Heart left ventricle (tissue), 16 donors: ENCODE results near the gene TNFRSF6B. TPM values are rescaled to one million over a fixed set of nuclear protein-coding genes. Genes with fewer than 3 reads are reported as not detected.

Experiments used
- ATAC-seq, 4 donors: fragments of 200-7000 bp; cut with Tn5 transposase; one replicate each; pipeline ENCODE4 v1.9.1; 2020 to 2022; ENCODE audit warnings: moderate library complexity in 4 of 4, mild to moderate bottlenecking in 3 of 4, moderate number of reproducible peaks in 1 of 4
- DNase-seq, 5 donors: peaks; one replicate each; pipeline ENCODE4 v3.0.0-alpha.2; 2020
- H3K27ac ChIP-seq, 12 donors: fragments of 200-600 bp; sonication (generic) in 4 of 12; one replicate each; pipeline versions ENCODE4 v1.5.0 to v1.8.0; 2016 to 2022; ENCODE audit warnings: mild to moderate bottlenecking in 2 of 12
- H3K27me3 ChIP-seq, 9 donors: fragments of 200-600 bp; sonication (generic) in 2 of 9; one replicate each; pipeline versions ENCODE4 v1.5.1 to v1.8.0; 2016 to 2022; ENCODE audit warnings: mild to moderate bottlenecking in 3 of 9
- H3K36me3 ChIP-seq, 9 donors: fragments of 200-600 bp; sonication (generic) in 2 of 9; one replicate each; pipeline versions ENCODE4 v1.5.0 to v1.8.0; 2018 to 2022; ENCODE audit warnings: mild to moderate bottlenecking in 2 of 9
- H3K4me1 ChIP-seq, 12 donors: fragments of 200-600 bp; sonication (generic) in 4 of 12; one replicate each; pipeline versions ENCODE4 v1.5.0 to v1.8.0; 2016 to 2022; ENCODE audit warnings: mild to moderate bottlenecking in 3 of 12
- H3K4me3 ChIP-seq, 12 donors: fragments of 200-600 bp; sonication (generic) in 4 of 12; one replicate each; pipeline versions ENCODE4 v1.5.0 to v1.8.0; 2017 to 2022; ENCODE audit warnings: mild to moderate bottlenecking in 9 of 12, moderate library complexity in 4 of 12
- H3K9me3 ChIP-seq, 12 donors: fragments of 200-600 bp; sonication (generic) in 4 of 12; one replicate each; pipeline versions ENCODE4 v1.5.0 to v1.8.0; 2016 to 2022; ENCODE audit warnings: mild to moderate bottlenecking in 1 of 12
- POLR2A ChIP-seq, 2 donors: fragments of 450-650 bp; IDR thresholded peaks; one replicate each; pipeline ENCODE4 v1.6.1; 2017; ENCODE audit warnings: antibody characterized with exemption in 2 of 2, mild to moderate bottlenecking in 2 of 2, moderate library complexity in 2 of 2
- WGBS, 4 donors: extraction: QIAGEN DNeasy Blood & Tissue Kit in 2 of 4; methylation state at CpG; one replicate each; pipeline versions ENCODE4 v1.1.5 to v1.1.7; 2013 to 2018; 5-methylcytosine and 5-hydroxymethylcytosine counted together
- intact Hi-C, 10 donors: fragments of 100-400 bp; cut with DNase I; formaldehyde crosslinking; loops; one replicate each; pipeline versions ENCODE4 v1.11.1 to v1.14.2; 2022
- polyA plus RNA-seq, 2 donors: library from polyadenylated mRNA; stranded (reverse); fragments of 200-250 nt; gene quantifications; one replicate each; pipeline ENCODE4 v1.2.3, GENCODE V29; 2013
- total RNA-seq, 9 donors: library from RNA; depleted of rRNA in 2 of 9; stranded (reverse); fragments of >200 nt in 2 of 9; fragmentation: NEBNext Ultra II Directional in 3 of 9; extraction: Animal tissue kit (Norgen Biotek cat#: 25700) in 3 of 9; gene quantifications; one replicate each; pipeline versions ENCODE4 v1.1.0 to v1.2.4, GENCODE V29; 2016 to 2023
- TF ChIP-seq, protein P1 (sequence below), 12 donors: fragments of 200-600 bp; sonication (generic) in 4 of 12; IDR thresholded peaks; one replicate each; pipeline versions ENCODE4 v1.5.0 to v1.8.0; 2018 to 2022; ENCODE audit warnings: antibody characterized with exemption in 12 of 12, mild to moderate bottlenecking in 5 of 12
- donor health status: ischemic (EF 13 %, LVEDD 7.1; RV severe dilation, severe dysfunction).
- donor health status: healthy with polysubstance abuse.
- donor health status: DM: no; HTN: yes; CAD: no.
- donor health status: DM: no; HTN: no; CAD: no.
- donor health status: ischemic (EF 25% LVEDD 6.9; RV normal size, moderate dysfunction).
- donor health status: ischemic (EF 25% LVEDD 5.7; RV mildly dilated, moderate dysfunction).
- donor health status: healthy.
- donor health status: DM: yes; HTN: yes; CAD: no.
- donor health status: ischemic (EF 35%, LVEDD 5.7; RV mildly dilated, moderate dysfunction).
- donor health status: nonischemic (EF 11% LVEDD 7.7; RV severe dilation, severe dysfunction).
- donor health status: DM: yes; HTN: yes; CAD: no.
- donor health status: PGD.
- donor health status: ischemic (EF 29% LVEDD 5.4; RV normal size, mild dysfunction).
- donor health status: nonischemic (EF 23%, LVEDD 6.1; RV moderate dilation, normal function).

TNFRSF6B gene
- total and polyA plus RNA-seq, 11 donors = 0.42 to 6.4 (median 1.7) TPM; not detected in 1

DNA sequence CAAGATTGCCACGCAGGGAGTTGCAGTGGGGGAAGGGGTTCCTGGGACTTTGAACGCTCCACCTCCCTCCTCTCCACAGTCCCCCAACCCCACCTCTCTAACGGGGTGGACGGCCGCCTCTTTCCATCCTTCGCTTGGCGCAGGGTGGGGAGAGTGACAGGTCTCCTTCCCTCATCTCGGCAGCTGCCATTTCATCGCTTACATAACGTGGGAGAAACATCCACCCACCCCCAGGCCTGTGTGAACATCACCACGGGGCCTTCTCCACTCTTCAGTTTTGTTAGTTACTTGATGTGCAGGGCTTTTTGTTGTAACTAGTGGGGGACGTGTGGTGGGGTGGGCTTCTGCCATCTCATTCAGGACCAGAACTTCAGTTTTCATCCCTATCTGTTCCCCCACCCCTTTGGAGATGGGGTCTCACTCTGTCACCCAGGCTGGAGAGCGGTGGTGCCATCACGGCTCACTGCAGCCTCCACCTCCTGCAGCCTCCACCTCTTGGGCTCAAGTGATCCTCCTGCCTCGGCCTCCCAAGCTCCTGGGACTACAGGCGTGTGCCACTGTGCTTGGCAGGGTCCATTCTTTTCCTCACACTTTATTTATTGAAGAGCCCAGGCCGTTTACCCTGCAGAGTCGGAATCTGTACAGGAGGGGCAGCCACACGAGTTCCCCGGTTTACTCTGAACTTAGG lies 20.6 kb upstream of the TNFRSF6B start:
- no peak overlapping the region for H3K27ac ChIP-seq
- intact Hi-C loops = loop anchor here in 1 of 10 donors (10.0 kb wide), 1 partner anchor 59 kb away; the partner anchor contains the start of genes LIME1 and SLC2A4RG
- no peak for TF ChIP-seq POLR2A (IDR thresholded peaks at IDR 0.05)
- TF ChIP-seq, protein P1, sequence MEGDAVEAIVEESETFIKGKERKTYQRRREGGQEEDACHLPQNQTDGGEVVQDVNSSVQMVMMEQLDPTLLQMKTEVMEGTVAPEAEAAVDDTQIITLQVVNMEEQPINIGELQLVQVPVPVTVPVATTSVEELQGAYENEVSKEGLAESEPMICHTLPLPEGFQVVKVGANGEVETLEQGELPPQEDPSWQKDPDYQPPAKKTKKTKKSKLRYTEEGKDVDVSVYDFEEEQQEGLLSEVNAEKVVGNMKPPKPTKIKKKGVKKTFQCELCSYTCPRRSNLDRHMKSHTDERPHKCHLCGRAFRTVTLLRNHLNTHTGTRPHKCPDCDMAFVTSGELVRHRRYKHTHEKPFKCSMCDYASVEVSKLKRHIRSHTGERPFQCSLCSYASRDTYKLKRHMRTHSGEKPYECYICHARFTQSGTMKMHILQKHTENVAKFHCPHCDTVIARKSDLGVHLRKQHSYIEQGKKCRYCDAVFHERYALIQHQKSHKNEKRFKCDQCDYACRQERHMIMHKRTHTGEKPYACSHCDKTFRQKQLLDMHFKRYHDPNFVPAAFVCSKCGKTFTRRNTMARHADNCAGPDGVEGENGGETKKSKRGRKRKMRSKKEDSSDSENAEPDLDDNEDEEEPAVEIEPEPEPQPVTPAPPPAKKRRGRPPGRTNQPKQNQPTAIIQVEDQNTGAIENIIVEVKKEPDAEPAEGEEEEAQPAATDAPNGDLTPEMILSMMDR (IDR thresholded peaks at IDR 0.05) = no peak
- no peaks in the 10 kb centered on the region for H3K4me1 ChIP-seq
- 94 to 96% (median 95%) methylated on average over 20 of the region's 20 CpGs for WGBS, 4 donors
- H3K9me3 ChIP-seq = no peaks in the 10 kb centered on the region
- H3K27me3 ChIP-seq = no peaks in the 10 kb centered on the region
- ATAC-seq = no peak
- peak in 1 of 5 donors; percentile 39 for DNase-seq
- peaks cover 0 to 67% (median 48%) of the 10 kb centered on the region in 9 donors for H3K36me3 ChIP-seq
- H3K4me3 ChIP-seq = no peak overlapping the region

DNA sequence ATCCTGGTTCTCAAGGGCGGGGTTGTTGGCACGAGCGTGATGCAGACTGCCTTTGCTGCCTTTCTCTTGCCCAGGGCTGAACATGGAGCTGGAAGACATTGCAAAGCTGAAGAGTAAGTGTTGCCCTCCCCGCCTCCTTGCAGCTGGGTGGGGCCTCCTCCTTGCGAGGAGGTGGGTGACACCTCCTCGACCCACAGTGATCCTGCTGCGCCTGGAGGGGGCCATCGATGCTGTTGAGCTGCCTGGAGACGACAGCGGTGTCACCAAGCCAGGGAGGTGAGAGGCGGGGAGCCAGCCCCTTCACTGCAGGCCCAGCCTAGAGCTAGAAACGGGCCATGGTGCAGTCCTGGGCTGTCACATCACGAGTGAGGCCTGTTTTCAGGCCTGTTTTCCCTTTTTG lies 18.4 kb upstream of the TNFRSF6B start:
- peaks cover 0 to 56% (median 40%) of the 10 kb centered on the region in 9 donors for H3K36me3 ChIP-seq
- ATAC-seq (no peak), DNase-seq (no peak)
- H3K27ac ChIP-seq = no peak overlapping the region
- no peak overlapping the region for H3K4me3 ChIP-seq
- WGBS, 4 donors = 85 to 89% (median 89%) methylated on average over 11 to 13 of the region's 13 CpGs
- intact Hi-C loops = loop anchor here in 1 of 10 donors (10.0 kb wide), 1 partner anchor 57 kb away; the partner anchor contains the start of genes LIME1 and SLC2A4RG
- TF ChIP-seq POLR2A (IDR thresholded peaks at IDR 0.05) = no peak
- TF ChIP-seq, protein P1 (IDR thresholded peaks at IDR 0.05) = no peak
- peaks cover 0 to 21% (median 15%) of the 10 kb centered on the region in 12 donors for H3K4me1 ChIP-seq
- H3K9me3 ChIP-seq = no peaks in the 10 kb centered on the region
- no peaks in the 10 kb centered on the region for H3K27me3 ChIP-seq

DNA sequence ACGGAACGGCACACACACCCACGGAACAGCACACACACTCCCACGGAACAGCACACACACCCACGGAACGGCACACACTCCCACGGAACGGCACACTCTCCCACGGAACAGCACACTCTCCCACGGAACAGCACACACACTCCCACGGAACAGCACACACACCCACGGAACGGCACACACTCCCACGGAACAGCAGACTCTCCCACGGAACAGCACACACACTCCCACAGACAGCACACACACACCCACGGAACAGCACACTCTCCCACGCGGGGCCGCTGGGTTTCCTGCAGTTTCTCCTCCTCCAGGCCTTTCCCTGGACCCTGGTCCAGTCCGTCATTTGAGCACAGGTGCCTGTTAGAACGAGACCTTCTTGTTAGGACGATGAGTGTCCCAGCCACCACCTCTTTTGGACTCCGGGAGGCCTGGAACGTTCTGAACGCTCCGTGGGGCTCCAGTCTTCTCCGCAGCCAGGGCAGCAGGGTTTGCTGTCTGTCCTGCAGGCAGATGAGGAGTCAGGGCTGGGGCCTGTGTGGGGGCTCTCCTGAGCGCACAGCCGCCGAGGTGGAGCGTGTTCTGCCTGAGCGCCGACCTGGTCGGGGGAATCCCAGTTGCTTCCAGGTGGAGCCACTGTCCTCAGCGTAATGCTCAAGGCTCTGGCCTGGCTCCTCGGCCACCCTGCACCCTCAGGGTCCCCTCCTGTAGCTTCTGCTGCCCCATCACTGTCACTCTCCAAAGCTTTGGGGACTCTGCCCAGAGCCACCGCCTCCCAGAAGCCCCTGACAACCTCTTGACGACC lies 17.6 kb upstream of the TNFRSF6B start:
- H3K36me3 ChIP-seq = peaks cover 0 to 54% (median 34%) of the 10 kb centered on the region in 9 donors
- TF ChIP-seq POLR2A (IDR thresholded peaks at IDR 0.05) = no peak
- TF ChIP-seq, protein P1 (IDR thresholded peaks at IDR 0.05) = no peak

More for the DNA sequence above, 17.6 kb upstream of the TNFRSF6B start:
- intact Hi-C loops = loop anchor here in 1 of 10 donors (10.0 kb wide), 1 partner anchor 56 kb away; the partner anchor contains the start of genes LIME1 and SLC2A4RG
- Histone ChIP-seq H3K27me3 (no peaks in the 10 kb centered on the region), H3K9me3 (no peaks in the 10 kb centered on the region), H3K4me3 (no peak overlapping the region), H3K27ac (no peak overlapping the region), H3K4me1 (peaks cover 0 to 28% (median 18%) of the 10 kb centered on the region in 12 donors)
- ATAC-seq (no peak), DNase-seq (no peak)
- WGBS, 4 donors = 88 to 91% (median 89%) methylated on average over 29 to 38 of the region's 38 CpGs
